RKO (cell line): ENCODE data around the gene ATP1A2.
"Not testable (repeated sequence)": the region's sequence is repeated elsewhere in the genome, so short reads cannot be mapped to it uniquely, and the experiment has no call there.

Source experiments
- DNase-seq: peaks from one replicate; pipeline ENCODE4 v3.0.0-alpha.2; 2016; ENCODE audit warnings: low spot score

The ATP1A2 gene

GRCh38 chr1:160101037-160101716, 14.4 kb upstream of the ATP1A2 start:
- peak; percentile 77 for DNase-seq

GRCh38 chr1:160101717-160102522, 13.6 kb upstream of the ATP1A2 start:
- DNase-seq: no peak

GRCh38 chr1:160103658-160104408, 11.7 kb upstream of the ATP1A2 start:
- no peak for DNase-seq

GRCh38 chr1:160104486-160104885, 11.1 kb upstream of the ATP1A2 start:
- no peak for DNase-seq

- DNase-seq: no peak
These were observed 10.4 kb upstream of the ATP1A2 start for GRCh38 chr1:160105155-160105554.

GRCh38 chr1:160107512-160107911, 8.0 kb upstream of the ATP1A2 start:
- DNase-seq: no peak

- DNase-seq: peak; percentile 70
These were observed 6.5 kb upstream of the ATP1A2 start for GRCh38 chr1:160108888-160109662.

- DNase-seq: no peak
These were observed 5.9 kb upstream of the ATP1A2 start for GRCh38 chr1:160109686-160110085.

- not testable (repeated sequence) for DNase-seq
These were observed 4.1 kb upstream of the ATP1A2 start for GRCh38 chr1:160111462-160111861.

- no peak for DNase-seq
These were observed 3.2 kb upstream of the ATP1A2 start for GRCh38 chr1:160112357-160112756.

- DNase-seq: no peak
These were observed 2.2 kb upstream of the ATP1A2 start for GRCh38 chr1:160113407-160113806.

GRCh38 chr1:160114085-160114484, 1.5 kb upstream of the ATP1A2 start:
- no peak for DNase-seq

- no peak for DNase-seq
These were observed 956 bp downstream of the ATP1A2 start for GRCh38 chr1:160116283-160117147.

GRCh38 chr1:160117300-160117699, 1.7 kb downstream of the ATP1A2 start:
- DNase-seq: no peak

- no peak for DNase-seq
These were observed 2.2 kb downstream of the ATP1A2 start for GRCh38 chr1:160117709-160118183.

GRCh38 chr1:160118928-160119327, 3.4 kb downstream of the ATP1A2 start:
- DNase-seq: no peak

- no peak for DNase-seq
These were observed 5.2 kb downstream of the ATP1A2 start for GRCh38 chr1:160120797-160121196.

GRCh38 chr1:160121388-160121787, 5.8 kb downstream of the ATP1A2 start:
- DNase-seq: no peak

GRCh38 chr1:160122978-160123495, 7.5 kb downstream of the ATP1A2 start:
- DNase-seq: no peak

- no peak for DNase-seq
These were observed 8.2 kb downstream of the ATP1A2 start for GRCh38 chr1:160123726-160124125.
